Mucosa of rectum (tissue), 2 donors: ENCODE data around the gene EEFSEC.

ENCODE experiments used
- H3K27ac ChIP-seq, 2 donors: one replicate each; pipeline ENCODE4 v1.7.0; 2013; ENCODE audit warnings: inconsistent platforms in 2 of 2, low read depth in 2 of 2, low read length in 2 of 2
- H3K27me3 ChIP-seq, 2 donors: one replicate each; pipeline ENCODE4 v1.7.0; 2013; ENCODE audit warnings: low read length in 2 of 2; ENCODE audit not compliant: control insufficient read depth in 2 of 2, insufficient read depth in 2 of 2
- H3K36me3 ChIP-seq, 2 donors: one replicate each; pipeline ENCODE4 v1.7.0; 2013; ENCODE audit warnings: low read length in 2 of 2; ENCODE audit not compliant: control insufficient read depth in 2 of 2, insufficient read depth in 2 of 2
- H3K4me1 ChIP-seq, 2 donors: one replicate each; pipeline ENCODE4 v1.7.0; 2013; ENCODE audit warnings: low read length in 2 of 2, mild to moderate bottlenecking in 1 of 2; ENCODE audit not compliant: control insufficient read depth in 2 of 2, insufficient read depth in 2 of 2
- H3K4me3 ChIP-seq, 2 donors: one replicate each; pipeline ENCODE4 v1.7.0; 2013; ENCODE audit warnings: low read length in 2 of 2
- H3K9ac ChIP-seq, 2 donors: one replicate each; pipeline ENCODE4 v1.7.0; 2013; ENCODE audit warnings: low read length in 2 of 2, low read depth in 1 of 2, mild to moderate bottlenecking in 1 of 2
- H3K9me3 ChIP-seq, 2 donors: one replicate each; pipeline ENCODE4 v1.7.0; 2013; ENCODE audit warnings: low read length in 2 of 2; ENCODE audit not compliant: control insufficient read depth in 2 of 2
- donor health status: healthy.
- donor health status: Normal muscosa, but diverticular disease.

EEFSEC gene

DNA sequence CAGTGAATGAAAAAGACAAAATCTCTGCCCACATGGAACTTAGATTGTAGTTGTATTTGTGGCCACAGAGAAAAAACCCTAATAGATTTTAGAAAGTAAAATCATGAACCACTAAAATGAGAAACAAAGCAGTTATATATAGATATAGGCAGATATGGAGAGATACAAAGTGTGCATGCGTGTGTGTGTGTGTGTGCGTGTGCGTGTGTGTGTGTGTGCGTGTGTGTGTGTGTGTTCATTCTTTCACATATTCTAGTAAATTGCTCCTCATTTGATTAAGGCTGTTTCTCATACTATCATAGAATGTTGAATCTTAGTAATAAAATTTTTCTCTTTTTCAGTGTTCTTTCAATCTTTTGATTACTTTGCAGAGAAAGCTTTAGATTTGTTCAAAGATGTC lies 194.8 kb downstream of the EEFSEC start:
- no peak overlapping the region for H3K9ac ChIP-seq
- H3K4me3 ChIP-seq, result no peak overlapping the region
- H3K27ac ChIP-seq, result no peak overlapping the region
- no peaks in the 10 kb centered on the region for H3K9me3 ChIP-seq
- no peaks in the 10 kb centered on the region for H3K27me3 ChIP-seq
- H3K36me3 ChIP-seq, result peaks cover 0 to 2% of the 10 kb centered on the region in 2 donors
- H3K4me1 ChIP-seq, result peaks cover 3% of the 10 kb centered on the region in 2 donors

GRCh38 chr3:128348805-128349531 lies 195.7 kb downstream of the EEFSEC start:
- Histone ChIP-seq H3K9me3 (no peaks in the 10 kb centered on the region), H3K4me3 (no peak overlapping the region), H3K27ac (no peak overlapping the region), H3K36me3 (peaks cover 0 to 2% of the 10 kb centered on the region in 2 donors), H3K9ac (no peak overlapping the region), H3K27me3 (no peaks in the 10 kb centered on the region), H3K4me1 (peaks cover 0 to 2% of the 10 kb centered on the region in 2 donors)

- H3K9ac ChIP-seq, result no peak overlapping the region
- H3K9me3 ChIP-seq, result no peaks in the 10 kb centered on the region
- H3K4me3 ChIP-seq, result no peak overlapping the region
- H3K27me3 ChIP-seq, result no peaks in the 10 kb centered on the region
- H3K27ac ChIP-seq, result no peak overlapping the region
- H3K36me3 ChIP-seq, result no peaks in the 10 kb centered on the region
- no peaks in the 10 kb centered on the region for H3K4me1 ChIP-seq
These were observed 196.8 kb downstream of the EEFSEC start for GRCh38 chr3:128349963-128350599.

GRCh38 chr3:128351546-128351945 lies 198.3 kb downstream of the EEFSEC start:
- H3K36me3 ChIP-seq, result no peaks in the 10 kb centered on the region
- no peak overlapping the region for H3K27ac ChIP-seq
- no peaks in the 10 kb centered on the region for H3K9me3 ChIP-seq
- H3K4me3 ChIP-seq, result no peak overlapping the region
- H3K4me1 ChIP-seq, result no peaks in the 10 kb centered on the region
- H3K27me3 ChIP-seq, result no peaks in the 10 kb centered on the region
- H3K9ac ChIP-seq, result no peak overlapping the region

- no peak overlapping the region for H3K27ac ChIP-seq
- no peak overlapping the region for H3K9ac ChIP-seq
- no peak overlapping the region for H3K4me3 ChIP-seq
- no peaks in the 10 kb centered on the region for H3K4me1 ChIP-seq
- H3K27me3 ChIP-seq, result no peaks in the 10 kb centered on the region
- no peaks in the 10 kb centered on the region for H3K36me3 ChIP-seq
- no peaks in the 10 kb centered on the region for H3K9me3 ChIP-seq
These were observed 199.0 kb downstream of the EEFSEC start for GRCh38 chr3:128352326-128352725.

- Histone ChIP-seq H3K9me3 (no peaks in the 10 kb centered on the region), H3K36me3 (peaks cover 3% of the 10 kb centered on the region in 2 donors), H3K27me3 (no peaks in the 10 kb centered on the region), H3K4me1 (no peaks in the 10 kb centered on the region), H3K4me3 (no peak overlapping the region), H3K9ac (no peak overlapping the region), H3K27ac (no peak overlapping the region)
These were observed 200.2 kb downstream of the EEFSEC start for GRCh38 chr3:128353361-128353965.

DNA sequence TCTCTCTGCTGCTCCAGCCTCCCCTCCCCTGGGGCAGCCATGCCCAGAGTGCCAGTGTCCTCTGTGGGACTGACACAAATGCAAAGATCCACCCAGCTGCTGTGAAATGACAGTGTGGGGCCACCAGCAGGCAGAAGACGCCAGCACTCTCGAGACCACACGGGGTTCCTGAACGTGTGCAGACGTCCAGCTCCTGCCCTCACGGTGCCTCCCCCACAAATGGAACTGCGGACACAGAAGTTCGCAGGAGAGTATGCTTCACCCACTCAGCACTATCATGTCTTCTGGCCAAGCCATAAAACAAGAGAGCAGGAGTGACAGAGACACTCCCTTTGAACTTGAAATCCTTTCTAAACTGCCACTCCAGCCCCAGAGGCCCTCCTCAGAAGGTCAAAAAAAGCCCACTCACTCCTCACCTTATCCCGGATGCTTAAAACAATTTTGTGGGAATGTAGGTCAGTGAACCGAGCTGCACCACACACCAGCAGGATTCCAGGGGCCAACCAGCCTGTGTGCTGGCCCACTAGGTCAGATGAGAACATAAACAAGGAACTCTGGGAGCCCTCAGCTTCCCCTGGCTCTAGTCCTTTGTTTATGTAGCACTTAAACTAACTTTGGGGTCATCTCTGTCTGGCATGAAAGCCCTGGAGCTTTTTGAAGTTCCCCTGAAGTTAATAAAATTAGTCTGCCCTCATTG lies 200.9 kb downstream of the EEFSEC start:
- Histone ChIP-seq H3K9ac (no peak overlapping the region), H3K4me3 (no peak overlapping the region)

GRCh38 chr3:128354788-128355542 lies 201.7 kb downstream of the EEFSEC start:
- no peaks in the 10 kb centered on the region for H3K9me3 ChIP-seq
- H3K27ac ChIP-seq, result no peak overlapping the region
- no peaks in the 10 kb centered on the region for H3K27me3 ChIP-seq
- H3K36me3 ChIP-seq, result peaks cover 3% of the 10 kb centered on the region in 2 donors
- no peak overlapping the region for H3K9ac ChIP-seq
- no peaks in the 10 kb centered on the region for H3K4me1 ChIP-seq
- H3K4me3 ChIP-seq, result no peak overlapping the region

More for the DNA sequence above, 200.9 kb downstream of the EEFSEC start:
- Histone ChIP-seq H3K27ac (no peak overlapping the region), H3K27me3 (no peaks in the 10 kb centered on the region), H3K9me3 (no peaks in the 10 kb centered on the region), H3K36me3 (peaks cover 3% of the 10 kb centered on the region in 2 donors), H3K4me1 (no peaks in the 10 kb centered on the region)

GRCh38 chr3:128355543-128355919 lies 202.2 kb downstream of the EEFSEC start:
- H3K36me3 ChIP-seq, result peaks cover 3% of the 10 kb centered on the region in 2 donors
- no peak overlapping the region for H3K27ac ChIP-seq
- H3K9me3 ChIP-seq, result no peaks in the 10 kb centered on the region
- no peak overlapping the region for H3K9ac ChIP-seq
- no peaks in the 10 kb centered on the region for H3K4me1 ChIP-seq
- H3K27me3 ChIP-seq, result no peaks in the 10 kb centered on the region
- H3K4me3 ChIP-seq, result no peak overlapping the region
